ENCODE results near the gene CAND2.

DNA sequence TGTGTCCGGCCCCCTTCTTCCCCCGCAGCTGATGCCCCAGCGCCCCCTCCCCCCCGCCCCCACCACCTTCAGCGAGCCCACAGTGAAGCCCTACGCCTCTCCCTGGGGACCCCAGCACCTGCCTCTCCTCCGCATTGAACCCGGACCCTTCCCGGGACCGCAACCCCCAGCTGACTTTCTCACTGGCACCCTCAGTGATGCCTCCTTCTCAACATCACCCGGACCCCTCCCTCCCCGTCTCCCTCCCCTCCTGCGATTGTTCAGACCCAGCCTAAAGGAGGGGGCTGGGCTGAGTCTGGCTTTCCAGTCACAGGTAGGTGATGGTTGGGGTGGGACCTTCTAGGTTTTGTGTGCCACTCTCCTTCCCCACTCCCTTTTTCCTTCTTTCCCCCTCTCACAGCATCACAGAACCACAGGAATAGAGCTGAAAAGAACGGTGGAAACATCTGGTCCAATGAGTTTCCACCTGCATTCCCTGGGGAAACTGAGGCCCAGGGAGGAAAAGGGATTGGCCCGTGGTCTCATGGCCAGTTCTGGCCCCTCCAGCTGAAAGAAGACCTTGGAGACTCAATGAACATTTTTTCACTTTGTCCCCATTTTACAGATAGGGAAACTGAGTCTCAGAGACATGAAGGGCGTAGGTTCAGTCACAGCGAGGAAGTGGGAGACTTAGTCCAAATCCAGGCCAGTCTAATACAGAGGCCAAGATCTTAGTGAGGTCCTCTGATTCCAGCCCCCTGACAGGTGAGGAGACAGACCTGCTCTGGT lies 828 bp downstream of the CAND2 start:
- TF ChIP-seq, protein P1, sequence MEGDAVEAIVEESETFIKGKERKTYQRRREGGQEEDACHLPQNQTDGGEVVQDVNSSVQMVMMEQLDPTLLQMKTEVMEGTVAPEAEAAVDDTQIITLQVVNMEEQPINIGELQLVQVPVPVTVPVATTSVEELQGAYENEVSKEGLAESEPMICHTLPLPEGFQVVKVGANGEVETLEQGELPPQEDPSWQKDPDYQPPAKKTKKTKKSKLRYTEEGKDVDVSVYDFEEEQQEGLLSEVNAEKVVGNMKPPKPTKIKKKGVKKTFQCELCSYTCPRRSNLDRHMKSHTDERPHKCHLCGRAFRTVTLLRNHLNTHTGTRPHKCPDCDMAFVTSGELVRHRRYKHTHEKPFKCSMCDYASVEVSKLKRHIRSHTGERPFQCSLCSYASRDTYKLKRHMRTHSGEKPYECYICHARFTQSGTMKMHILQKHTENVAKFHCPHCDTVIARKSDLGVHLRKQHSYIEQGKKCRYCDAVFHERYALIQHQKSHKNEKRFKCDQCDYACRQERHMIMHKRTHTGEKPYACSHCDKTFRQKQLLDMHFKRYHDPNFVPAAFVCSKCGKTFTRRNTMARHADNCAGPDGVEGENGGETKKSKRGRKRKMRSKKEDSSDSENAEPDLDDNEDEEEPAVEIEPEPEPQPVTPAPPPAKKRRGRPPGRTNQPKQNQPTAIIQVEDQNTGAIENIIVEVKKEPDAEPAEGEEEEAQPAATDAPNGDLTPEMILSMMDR (IDR thresholded peaks at IDR 0.05): no peak
- no peak for TF ChIP-seq POLR2A (IDR thresholded peaks at IDR 0.05)

All from testis (tissue), 2 donors.